ENCODE results near the gene IL12B.
"Not testable (repeated sequence)": the region's sequence is repeated elsewhere in the genome, so short reads cannot be mapped to it uniquely, and the experiment has no call there.

The IL12B gene

DNA sequence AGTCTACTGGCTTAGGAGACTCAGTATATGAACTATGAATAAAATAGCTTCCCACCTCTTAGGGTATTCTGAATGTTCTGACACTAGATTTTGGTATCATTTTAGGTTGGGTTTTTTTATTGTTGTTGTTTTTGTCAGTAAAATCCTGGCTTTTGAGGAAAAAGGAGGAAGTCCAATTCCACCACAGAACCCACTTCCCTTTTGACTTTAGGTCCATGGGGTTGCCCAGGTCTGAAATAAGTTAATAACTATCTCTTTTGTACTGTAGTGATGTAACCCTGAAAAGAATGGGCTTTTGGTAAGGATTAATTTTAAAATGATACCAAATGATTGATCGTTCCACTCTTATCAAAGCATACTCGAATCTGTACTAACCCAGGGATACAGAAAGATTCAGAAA lies 29.1 kb upstream of the IL12B start:
- Histone ChIP-seq H3K4me1 (ENCODE audit: insufficient read depth, poor library complexity, severe bottlenecking) (no peaks in the 10 kb centered on the region), H3K4me3 (ENCODE audit: severe bottlenecking) (no peak overlapping the region), H3K36me3 (ENCODE audit: low read depth) (no peaks in the 10 kb centered on the region), H3K27ac (ENCODE audit: poor library complexity, severe bottlenecking) (no peak overlapping the region), H3K9me3 (ENCODE audit: severe bottlenecking) (no peaks in the 10 kb centered on the region), H3K27me3 (ENCODE audit: insufficient read depth, poor library complexity, severe bottlenecking) (no peaks in the 10 kb centered on the region)
- DNase-seq (ENCODE audit: low spot score) (no peak), ATAC-seq (ENCODE audit: low read depth) (no peak)
- TF ChIP-seq, protein P1, sequence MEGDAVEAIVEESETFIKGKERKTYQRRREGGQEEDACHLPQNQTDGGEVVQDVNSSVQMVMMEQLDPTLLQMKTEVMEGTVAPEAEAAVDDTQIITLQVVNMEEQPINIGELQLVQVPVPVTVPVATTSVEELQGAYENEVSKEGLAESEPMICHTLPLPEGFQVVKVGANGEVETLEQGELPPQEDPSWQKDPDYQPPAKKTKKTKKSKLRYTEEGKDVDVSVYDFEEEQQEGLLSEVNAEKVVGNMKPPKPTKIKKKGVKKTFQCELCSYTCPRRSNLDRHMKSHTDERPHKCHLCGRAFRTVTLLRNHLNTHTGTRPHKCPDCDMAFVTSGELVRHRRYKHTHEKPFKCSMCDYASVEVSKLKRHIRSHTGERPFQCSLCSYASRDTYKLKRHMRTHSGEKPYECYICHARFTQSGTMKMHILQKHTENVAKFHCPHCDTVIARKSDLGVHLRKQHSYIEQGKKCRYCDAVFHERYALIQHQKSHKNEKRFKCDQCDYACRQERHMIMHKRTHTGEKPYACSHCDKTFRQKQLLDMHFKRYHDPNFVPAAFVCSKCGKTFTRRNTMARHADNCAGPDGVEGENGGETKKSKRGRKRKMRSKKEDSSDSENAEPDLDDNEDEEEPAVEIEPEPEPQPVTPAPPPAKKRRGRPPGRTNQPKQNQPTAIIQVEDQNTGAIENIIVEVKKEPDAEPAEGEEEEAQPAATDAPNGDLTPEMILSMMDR (IDR thresholded peaks at IDR 0.05; ENCODE audit: poor library complexity, severe bottlenecking): no peak

DNA sequence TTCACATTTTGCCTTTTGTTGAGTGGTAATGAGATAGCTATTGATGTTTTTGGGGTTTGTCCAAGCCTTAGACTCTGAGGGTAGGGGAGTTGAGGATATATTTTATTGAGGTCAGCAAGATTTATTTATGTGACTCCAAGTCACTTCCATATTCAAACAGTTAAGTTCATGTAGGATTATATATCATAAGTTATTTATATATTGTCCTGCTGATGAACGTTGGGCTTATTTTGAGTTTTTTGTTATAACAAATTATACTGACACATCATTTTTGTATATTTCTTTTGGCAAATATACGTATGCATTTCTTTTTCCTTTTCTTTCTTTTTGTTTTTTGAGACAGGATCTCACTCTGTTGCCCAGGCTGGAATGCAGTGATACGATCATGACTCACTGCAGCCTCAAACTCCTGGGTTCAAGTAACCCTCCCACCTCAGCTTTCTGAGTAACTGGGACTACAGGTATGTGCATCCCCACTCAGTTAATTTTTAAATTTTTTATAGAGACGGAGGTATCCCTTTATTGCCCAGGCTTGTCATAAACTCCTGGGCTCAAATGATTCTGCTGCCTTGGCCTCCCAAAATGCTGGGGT lies 23.5 kb upstream of the IL12B start:
- Histone ChIP-seq H3K36me3 (ENCODE audit: low read depth) (no peaks in the 10 kb centered on the region), H3K4me3 (ENCODE audit: severe bottlenecking) (no peak overlapping the region), H3K27me3 (ENCODE audit: insufficient read depth, poor library complexity, severe bottlenecking) (no peaks in the 10 kb centered on the region), H3K4me1 (ENCODE audit: insufficient read depth, poor library complexity, severe bottlenecking) (no peaks in the 10 kb centered on the region), H3K27ac (ENCODE audit: poor library complexity, severe bottlenecking) (no peak overlapping the region), H3K9me3 (ENCODE audit: severe bottlenecking) (no peaks in the 10 kb centered on the region)
- ATAC-seq (ENCODE audit: low read depth) (no peak), DNase-seq (ENCODE audit: low spot score) (no peak)
- TF ChIP-seq, protein P1 (IDR thresholded peaks at IDR 0.05; ENCODE audit: poor library complexity, severe bottlenecking): no peak

DNA sequence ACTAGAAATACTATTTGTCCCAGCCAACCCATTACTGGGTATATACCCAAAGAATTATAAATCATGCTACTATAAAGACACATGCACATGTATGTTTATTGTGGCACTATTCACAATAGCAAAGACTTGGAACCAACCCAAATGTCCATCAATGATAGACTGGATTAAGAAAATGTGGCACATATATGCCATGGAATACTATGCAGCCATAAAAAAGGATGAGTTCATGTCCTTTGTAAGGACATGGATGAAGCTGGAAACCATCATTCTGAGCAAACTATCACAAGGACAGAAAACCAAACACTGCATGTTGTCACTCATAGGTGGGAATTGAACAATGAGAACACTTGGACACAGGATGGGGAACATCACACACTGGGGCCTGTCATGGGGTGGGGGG lies 20.4 kb upstream of the IL12B start:
- H3K9me3 ChIP-seq (ENCODE audit: severe bottlenecking); H3K4me3 ChIP-seq (ENCODE audit: severe bottlenecking); H3K27ac ChIP-seq (ENCODE audit: poor library complexity, severe bottlenecking); DNase-seq (ENCODE audit: low spot score); H3K36me3 ChIP-seq (ENCODE audit: low read depth); H3K4me1 ChIP-seq (ENCODE audit: insufficient read depth, poor library complexity, severe bottlenecking); ATAC-seq (ENCODE audit: low read depth); H3K27me3 ChIP-seq (ENCODE audit: insufficient read depth, poor library complexity, severe bottlenecking): not testable (repeated sequence)

DNA sequence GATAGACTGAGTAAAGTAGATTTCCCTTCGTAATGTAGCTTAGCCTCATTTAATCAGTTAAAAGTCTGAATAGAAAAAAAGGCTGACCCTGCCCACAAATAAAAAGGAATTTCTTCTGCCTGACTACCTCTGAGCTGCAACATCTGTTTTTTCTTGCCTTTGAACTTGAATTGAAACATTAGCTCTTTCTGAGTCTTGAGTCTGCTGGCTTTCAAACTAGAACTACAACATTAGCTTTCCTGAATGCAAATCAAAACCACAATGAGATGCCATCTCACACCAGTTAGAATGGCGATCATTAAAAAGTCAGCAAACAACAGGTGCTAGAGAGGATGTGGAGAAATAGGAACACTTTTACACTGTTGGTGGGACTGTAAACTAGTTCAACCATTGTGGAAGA lies 19.9 kb upstream of the IL12B start:
- DNase-seq (ENCODE audit: low spot score); ATAC-seq (ENCODE audit: low read depth); H3K4me1 ChIP-seq (ENCODE audit: insufficient read depth, poor library complexity, severe bottlenecking); H3K27ac ChIP-seq (ENCODE audit: poor library complexity, severe bottlenecking); H3K36me3 ChIP-seq (ENCODE audit: low read depth); H3K27me3 ChIP-seq (ENCODE audit: insufficient read depth, poor library complexity, severe bottlenecking); H3K4me3 ChIP-seq (ENCODE audit: severe bottlenecking); H3K9me3 ChIP-seq (ENCODE audit: severe bottlenecking): not testable (repeated sequence)

DNA sequence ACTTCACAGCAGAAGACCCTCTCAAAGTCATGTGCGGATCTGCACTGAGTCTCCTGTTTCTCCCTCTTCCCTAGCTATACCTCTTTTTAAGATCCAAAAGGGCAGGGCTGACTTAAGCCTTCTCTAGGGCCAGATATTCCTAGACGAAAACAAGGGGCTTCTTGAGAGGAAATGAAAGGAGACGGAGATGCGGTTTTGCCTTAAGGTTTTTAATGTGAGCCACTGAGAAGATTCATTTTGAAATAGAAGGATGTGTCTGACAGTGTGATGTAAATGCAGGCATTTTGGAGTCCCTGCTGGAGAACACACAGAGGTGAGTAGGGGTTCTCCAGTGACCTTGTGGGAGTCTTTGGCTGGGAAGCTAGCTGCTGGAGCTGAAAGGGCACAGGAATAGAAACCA lies 15.6 kb upstream of the IL12B start:
- no peaks in the 10 kb centered on the region for H3K27me3 ChIP-seq (ENCODE audit: insufficient read depth, poor library complexity, severe bottlenecking)
- H3K36me3 ChIP-seq (ENCODE audit: low read depth): no peaks in the 10 kb centered on the region
- H3K9me3 ChIP-seq (ENCODE audit: severe bottlenecking): no peaks in the 10 kb centered on the region
- H3K4me1 ChIP-seq (ENCODE audit: insufficient read depth, poor library complexity, severe bottlenecking): peaks cover 11% of the 10 kb centered on the region
- TF ChIP-seq, protein P1 (IDR thresholded peaks at IDR 0.05; ENCODE audit: poor library complexity, severe bottlenecking): no peak
- ATAC-seq (ENCODE audit: low read depth) (no peak), DNase-seq (ENCODE audit: low spot score) (no peak)
- no peak overlapping the region for H3K4me3 ChIP-seq (ENCODE audit: severe bottlenecking)
- no peak overlapping the region for H3K27ac ChIP-seq (ENCODE audit: poor library complexity, severe bottlenecking)

DNA sequence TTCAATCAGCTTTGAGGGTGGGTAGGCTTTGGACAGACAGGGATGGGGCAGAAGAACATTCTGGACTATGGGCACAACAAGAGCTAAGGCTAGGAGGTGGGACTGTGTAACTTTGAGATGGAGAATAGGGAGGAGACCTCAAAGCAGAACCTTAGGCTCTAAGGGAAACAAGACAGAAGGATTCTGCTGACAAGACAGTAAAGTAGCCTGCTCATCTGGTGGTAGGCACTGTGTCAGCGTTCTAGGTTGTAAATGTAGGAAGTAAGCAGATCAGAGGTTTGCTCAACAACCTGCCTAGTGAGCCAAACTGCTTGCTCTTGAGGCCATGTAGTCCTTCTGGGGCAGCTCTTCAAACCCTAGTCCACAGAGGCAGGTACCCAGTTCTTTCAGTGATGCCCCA lies 15.0 kb upstream of the IL12B start:
- Histone ChIP-seq H3K36me3 (ENCODE audit: low read depth) (no peaks in the 10 kb centered on the region), H3K27me3 (ENCODE audit: insufficient read depth, poor library complexity, severe bottlenecking) (no peaks in the 10 kb centered on the region), H3K27ac (ENCODE audit: poor library complexity, severe bottlenecking) (no peak overlapping the region), H3K4me1 (ENCODE audit: insufficient read depth, poor library complexity, severe bottlenecking) (peaks cover 11% of the 10 kb centered on the region), H3K4me3 (ENCODE audit: severe bottlenecking) (no peak overlapping the region), H3K9me3 (ENCODE audit: severe bottlenecking) (no peaks in the 10 kb centered on the region)
- ATAC-seq (ENCODE audit: low read depth): no peak
- DNase-seq (ENCODE audit: low spot score): no peak
- TF ChIP-seq, protein P1 (IDR thresholded peaks at IDR 0.05; ENCODE audit: poor library complexity, severe bottlenecking): no peak
